ENCODE results near the gene ZFP92.

DNA sequence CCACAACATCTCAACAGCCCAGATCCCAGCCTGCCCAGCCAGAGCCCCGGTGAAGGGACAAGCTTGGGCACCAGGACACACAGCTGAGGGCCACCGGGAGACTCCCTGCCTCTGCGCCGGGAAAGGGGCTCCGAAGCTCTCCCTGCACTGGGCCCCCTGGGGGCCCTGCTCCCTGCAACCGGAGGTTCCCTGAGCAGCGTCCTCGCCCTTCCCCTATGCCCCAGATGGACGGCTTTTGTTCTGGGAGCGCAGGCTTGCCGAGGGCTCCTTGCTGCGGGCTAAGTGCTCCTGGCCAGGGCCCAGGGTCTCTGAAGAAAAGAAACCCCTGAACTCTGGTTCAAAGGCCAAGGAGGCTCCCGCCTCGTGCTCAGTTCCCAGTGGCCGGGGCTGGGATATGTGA is 899 bp upstream of the ZFP92 start:
- no peak for TF ChIP-seq CTCF (conservative IDR thresholded peaks at IDR 0.05)
- TF ChIP-seq ZFX (IDR thresholded peaks at IDR 0.05) = no peak

Data from C4-2B (cell line).